Panc1 (cell line): ENCODE measurements around the gene NOC2L. TPM values are rescaled to one million over a fixed set of nuclear protein-coding genes. Genes with fewer than 3 reads are reported as not detected.

Experiments used
- ATAC-seq: fragments of 200-7000 bp; cut with Tn5 transposase; 2 replicates; pipeline ENCODE4 v1.9.1; 2020; ENCODE audit warnings: mild to moderate bottlenecking, moderate library complexity
- BruUV-seq: library from RNA; stranded (reverse); fragments of 400-500 nt; replicated peaks from 2 replicates; lab custom pipeline; 2021; lab: Mats Ljungman, UMichigan
- CTCF ChIA-PET: fragments of 300-600 bp; sonication (Branson Sonifier 250); formaldehyde crosslinking; loops from one replicate; lab custom pipeline; 2022; ENCODE audit warnings: antibody characterized with exemption; lab: Charles Lee
- POLR2A ChIA-PET: fragments of 300-600 bp; sonication (Branson Sonifier 250); formaldehyde crosslinking; loops from one replicate; lab custom pipeline; 2022; ENCODE audit warnings: antibody characterized with exemption; lab: Charles Lee
- DNase-seq: peaks from one replicate; pipeline ENCODE4 v3.0.0-alpha.2; 2010; ENCODE audit warnings: low read depth, low spot score
- H3K27ac ChIP-seq: 2 replicates; pipeline ENCODE4 v1.5.1; 2011; ENCODE audit warnings: mild to moderate bottlenecking, low read length, inconsistent platforms
- H3K27me3 ChIP-seq: fragments of 200-500 bp; sonication (Bioruptor generic); 2 replicates; pipeline ENCODE4 v1.6.0; 2014; ENCODE audit warnings: low read length, inconsistent platforms; ENCODE audit not compliant: control insufficient read depth, insufficient read depth
- H3K36me3 ChIP-seq: fragments of 200-500 bp; sonication (Bioruptor generic); 2 replicates; pipeline ENCODE4 v1.5.1; 2014; ENCODE audit warnings: inconsistent platforms, mild to moderate bottlenecking, low read length, moderate library complexity; ENCODE audit not compliant: control insufficient read depth, insufficient read depth
- H3K4me1 ChIP-seq: 2 replicates; pipeline ENCODE4 v1.5.1; 2011; ENCODE audit warnings: inconsistent platforms, mild to moderate bottlenecking, low read length, moderate library complexity; ENCODE audit not compliant: control insufficient read depth, insufficient read depth
- H3K4me3 ChIP-seq, 2 experiments: 2 replicates each; pipeline ENCODE4 v1.5.1; 2011 to 2012; ENCODE audit warnings: low read depth in 2 of 2, low read length in 2 of 2, mild to moderate bottlenecking in 2 of 2, inconsistent platforms in 1 of 2, moderate library complexity in 1 of 2
- H3K9me3 ChIP-seq: fragments of 200-500 bp; sonication (Bioruptor generic); 2 replicates; pipeline ENCODE4 v1.5.1; 2014; ENCODE audit warnings: low read depth, mild to moderate bottlenecking, inconsistent platforms, low read length, moderate library complexity; ENCODE audit not compliant: control insufficient read depth, insufficient read depth
- POLR2AphosphoS5 ChIP-seq: IDR thresholded peaks from 2 replicates; pipeline ENCODE4 v1.6.1; 2012; ENCODE audit warnings: mild to moderate bottlenecking, low read depth, low read length, moderate library complexity
- SIN3A ChIP-seq: IDR thresholded peaks from 2 replicates; pipeline ENCODE4 v1.6.1; 2012; ENCODE audit warnings: low read depth, mild to moderate bottlenecking, low read length, moderate library complexity, borderline replicate concordance; ENCODE audit not compliant: insufficient read depth
- TCF7L2 ChIP-seq: IDR thresholded peaks from 2 replicates; pipeline ENCODE4 v1.6.1; 2011; ENCODE audit warnings: mild to moderate bottlenecking, low read depth, low read length, inconsistent platforms
- in situ Hi-C: cut with HindIII; loops from 2 replicates; pipeline ENCODE4 v1.10.0; 2016; ENCODE audit warnings: low sequenced_read_pairs, low pct_unique_long_range_greater_than_20kb
- intact Hi-C: fragments of 100-400 bp; cut with micrococcal nuclease; formaldehyde crosslinking; loops from one replicate; pipeline ENCODE4 v1.10.0; 2022; ENCODE audit not compliant: unreplicated experiment
- total RNA-seq: library from RNA; stranded (reverse); gene quantifications from one replicate; pipeline ENCODE4 v1.2.1, GENCODE V29; 2021; ENCODE audit not compliant: unreplicated experiment
- TF ChIP-seq, protein P1 (sequence below): fragments of 450-650 bp; IDR thresholded peaks from 2 replicates; pipeline ENCODE4 v1.5.1; 2017; ENCODE audit warnings: mild to moderate bottlenecking
- TF ChIP-seq, protein P2 (sequence below), 2 experiments: IDR thresholded peaks; 2 replicates each; pipeline ENCODE4 v1.6.1; 2011 to 2012; ENCODE audit warnings: low read depth in 2 of 2, control low read depth in 1 of 2, low read length in 1 of 2, mild to moderate bottlenecking in 1 of 2, moderate library complexity in 1 of 2; ENCODE audit not compliant: insufficient read depth in 1 of 2

The NOC2L gene
- total RNA-seq, 1 experiment from 2014 or later: 193 TPM

DNA sequence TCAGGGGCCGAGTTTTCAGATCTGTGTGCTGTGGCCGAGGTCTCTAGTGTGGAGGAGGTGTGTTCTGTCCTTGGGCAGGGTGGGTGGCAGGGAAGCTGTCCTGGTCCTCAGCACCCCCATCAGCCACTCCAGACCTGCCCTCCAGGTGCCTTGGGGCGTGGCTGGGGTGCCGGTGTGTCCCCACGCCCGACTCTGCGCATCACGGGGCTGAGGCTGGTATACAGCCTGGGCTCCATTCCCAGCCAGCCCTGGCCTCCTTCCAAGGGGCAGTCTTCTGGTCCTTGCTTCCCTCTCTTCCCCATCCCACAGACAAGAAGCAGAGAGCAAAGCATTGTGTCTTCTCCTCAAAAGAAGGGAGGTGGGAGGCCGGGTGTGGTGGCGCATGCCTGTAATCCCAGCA, 31.3 kb downstream of the NOC2L start:
- Histone ChIP-seq H3K4me3 (no peak overlapping the region), H3K36me3 (no peaks in the 10 kb centered on the region), H3K27ac (no peak overlapping the region; the same call in 1 of the 2 replicates), H3K27me3 (no peaks in the 10 kb centered on the region), H3K9me3 (no peaks in the 10 kb centered on the region), H3K4me1 (peaks cover 47% of the 10 kb centered on the region)
- CTCF ChIA-PET: no interaction called here
- intact Hi-C loops: no loop called here
- POLR2A ChIA-PET: no interaction called here
- BruUV-seq: no TSS peak
- TF ChIP-seq SIN3A (no peak), TCF7L2 (no peak), POLR2AphosphoS5 (no peak)
- TF ChIP-seq, protein P1, sequence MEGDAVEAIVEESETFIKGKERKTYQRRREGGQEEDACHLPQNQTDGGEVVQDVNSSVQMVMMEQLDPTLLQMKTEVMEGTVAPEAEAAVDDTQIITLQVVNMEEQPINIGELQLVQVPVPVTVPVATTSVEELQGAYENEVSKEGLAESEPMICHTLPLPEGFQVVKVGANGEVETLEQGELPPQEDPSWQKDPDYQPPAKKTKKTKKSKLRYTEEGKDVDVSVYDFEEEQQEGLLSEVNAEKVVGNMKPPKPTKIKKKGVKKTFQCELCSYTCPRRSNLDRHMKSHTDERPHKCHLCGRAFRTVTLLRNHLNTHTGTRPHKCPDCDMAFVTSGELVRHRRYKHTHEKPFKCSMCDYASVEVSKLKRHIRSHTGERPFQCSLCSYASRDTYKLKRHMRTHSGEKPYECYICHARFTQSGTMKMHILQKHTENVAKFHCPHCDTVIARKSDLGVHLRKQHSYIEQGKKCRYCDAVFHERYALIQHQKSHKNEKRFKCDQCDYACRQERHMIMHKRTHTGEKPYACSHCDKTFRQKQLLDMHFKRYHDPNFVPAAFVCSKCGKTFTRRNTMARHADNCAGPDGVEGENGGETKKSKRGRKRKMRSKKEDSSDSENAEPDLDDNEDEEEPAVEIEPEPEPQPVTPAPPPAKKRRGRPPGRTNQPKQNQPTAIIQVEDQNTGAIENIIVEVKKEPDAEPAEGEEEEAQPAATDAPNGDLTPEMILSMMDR: no peak
- TF ChIP-seq, protein P2, sequence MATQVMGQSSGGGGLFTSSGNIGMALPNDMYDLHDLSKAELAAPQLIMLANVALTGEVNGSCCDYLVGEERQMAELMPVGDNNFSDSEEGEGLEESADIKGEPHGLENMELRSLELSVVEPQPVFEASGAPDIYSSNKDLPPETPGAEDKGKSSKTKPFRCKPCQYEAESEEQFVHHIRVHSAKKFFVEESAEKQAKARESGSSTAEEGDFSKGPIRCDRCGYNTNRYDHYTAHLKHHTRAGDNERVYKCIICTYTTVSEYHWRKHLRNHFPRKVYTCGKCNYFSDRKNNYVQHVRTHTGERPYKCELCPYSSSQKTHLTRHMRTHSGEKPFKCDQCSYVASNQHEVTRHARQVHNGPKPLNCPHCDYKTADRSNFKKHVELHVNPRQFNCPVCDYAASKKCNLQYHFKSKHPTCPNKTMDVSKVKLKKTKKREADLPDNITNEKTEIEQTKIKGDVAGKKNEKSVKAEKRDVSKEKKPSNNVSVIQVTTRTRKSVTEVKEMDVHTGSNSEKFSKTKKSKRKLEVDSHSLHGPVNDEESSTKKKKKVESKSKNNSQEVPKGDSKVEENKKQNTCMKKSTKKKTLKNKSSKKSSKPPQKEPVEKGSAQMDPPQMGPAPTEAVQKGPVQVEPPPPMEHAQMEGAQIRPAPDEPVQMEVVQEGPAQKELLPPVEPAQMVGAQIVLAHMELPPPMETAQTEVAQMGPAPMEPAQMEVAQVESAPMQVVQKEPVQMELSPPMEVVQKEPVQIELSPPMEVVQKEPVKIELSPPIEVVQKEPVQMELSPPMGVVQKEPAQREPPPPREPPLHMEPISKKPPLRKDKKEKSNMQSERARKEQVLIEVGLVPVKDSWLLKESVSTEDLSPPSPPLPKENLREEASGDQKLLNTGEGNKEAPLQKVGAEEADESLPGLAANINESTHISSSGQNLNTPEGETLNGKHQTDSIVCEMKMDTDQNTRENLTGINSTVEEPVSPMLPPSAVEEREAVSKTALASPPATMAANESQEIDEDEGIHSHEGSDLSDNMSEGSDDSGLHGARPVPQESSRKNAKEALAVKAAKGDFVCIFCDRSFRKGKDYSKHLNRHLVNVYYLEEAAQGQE (IDR thresholded peaks at IDR 0.05; ENCODE audit: insufficient read depth in 1 of 2, low read depth in 2 of 2, low read length in 1 of 2): no peak
- ATAC-seq: no peak
- in situ Hi-C loops: no loop called here
- DNase-seq: no peak

DNA sequence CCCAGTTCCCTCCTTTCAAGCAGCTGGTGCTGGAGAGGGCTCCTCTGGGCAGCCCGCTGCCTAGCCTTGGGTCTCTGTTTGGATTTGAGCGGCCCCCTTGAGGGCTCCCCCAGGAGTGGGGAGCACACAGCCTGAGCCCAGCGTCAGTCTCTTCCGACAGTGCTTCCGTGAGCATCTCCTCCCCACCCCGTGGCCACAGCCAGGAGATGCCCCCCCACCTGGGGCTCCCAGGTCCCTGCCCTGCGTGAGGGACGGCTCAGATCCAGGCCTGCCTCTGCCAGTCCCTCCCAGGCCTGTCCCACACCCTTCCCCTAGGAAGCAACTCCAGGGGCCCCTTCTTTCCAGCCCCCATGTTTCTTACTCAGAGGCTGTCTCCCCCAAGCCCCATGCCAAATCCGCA, 31.8 kb downstream of the NOC2L start:
- in situ Hi-C loops: no loop called here
- no TSS peak for BruUV-seq
- H3K36me3 ChIP-seq: no peaks in the 10 kb centered on the region
- no peaks in the 10 kb centered on the region for H3K27me3 ChIP-seq
- no peak overlapping the region for H3K4me3 ChIP-seq
- no peaks in the 10 kb centered on the region for H3K9me3 ChIP-seq
- intact Hi-C loops: no loop called here
- H3K27ac ChIP-seq: no peak overlapping the region; the same call in 1 of the 2 replicates
- ATAC-seq (no peak), DNase-seq (no peak)
- ChIA-PET CTCF (no interaction called here), POLR2A (no interaction called here)
- no peak for TF ChIP-seq TCF7L2
- TF ChIP-seq POLR2AphosphoS5: no peak
- TF ChIP-seq, protein P2 (IDR thresholded peaks at IDR 0.05; ENCODE audit: insufficient read depth in 1 of 2, low read depth in 2 of 2, low read length in 1 of 2): no peak
- TF ChIP-seq SIN3A: no peak
- TF ChIP-seq, protein P1: no peak
- H3K4me1 ChIP-seq: peaks cover 47% of the 10 kb centered on the region
